GM21381 (cell line): ENCODE data around the gene EDC3.

Source experiments
- ATAC-seq: cut with Tn5 transposase; IDR thresholded peaks from one replicate; pipeline ENCODE4 v1.9.1; 2021; ENCODE audit warnings: mild to moderate bottlenecking, moderate library complexity; ENCODE audit not compliant: unreplicated experiment

Gene EDC3

DNA sequence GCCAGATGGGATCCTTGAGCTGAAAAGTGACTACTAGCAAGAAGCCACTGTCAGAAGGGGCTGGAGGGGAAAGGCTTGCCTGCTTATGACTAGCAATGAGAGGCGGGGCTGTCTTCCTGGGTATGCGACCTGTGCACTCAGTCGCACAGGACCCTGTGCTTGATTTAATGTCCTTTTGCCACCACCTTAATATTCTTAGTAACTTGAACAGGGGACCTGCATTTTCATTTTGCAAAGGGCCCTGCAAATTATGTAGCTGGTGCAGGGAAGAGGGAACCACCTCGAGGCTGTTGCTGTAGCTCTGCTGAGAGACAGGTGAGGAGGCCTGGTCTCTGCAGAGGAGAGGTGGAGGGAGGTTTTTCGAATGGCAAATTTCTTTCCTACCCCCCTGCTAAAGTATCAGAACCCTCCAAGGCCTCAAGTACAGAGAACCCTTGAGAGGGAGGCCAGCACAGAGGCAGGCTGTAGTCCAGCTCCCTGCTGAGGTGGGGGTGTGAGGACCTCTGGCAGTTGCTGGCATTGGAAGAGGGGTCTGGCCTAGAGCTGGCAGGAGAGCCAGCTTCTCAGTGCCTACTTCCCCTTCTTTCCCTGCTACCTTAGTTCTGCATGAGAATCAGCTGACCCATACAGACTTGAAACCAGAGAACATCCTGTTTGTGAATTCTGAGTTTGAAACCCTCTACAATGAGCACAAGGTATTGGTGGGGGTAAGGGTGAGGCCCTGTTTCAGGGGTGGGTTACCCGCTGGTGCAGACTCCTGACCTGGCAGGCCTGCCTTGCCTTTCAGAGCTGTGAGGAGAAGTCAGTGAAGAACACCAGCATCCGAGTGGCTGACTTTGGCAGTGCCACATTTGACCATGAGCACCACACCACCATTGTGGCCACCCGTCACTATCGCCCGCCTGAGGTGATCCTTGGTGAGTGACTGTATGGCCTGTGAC, 68.8 kb downstream of the EDC3 start:
- peak; percentile 44 for ATAC-seq

GRCh38 chr15:74626336-74626735, 69.5 kb downstream of the EDC3 start:
- no peak for ATAC-seq

GRCh38 chr15:74625693-74626092, 70.1 kb downstream of the EDC3 start:
- no peak for ATAC-seq

GRCh38 chr15:74624020-74624602, 71.7 kb downstream of the EDC3 start:
- no peak for ATAC-seq

GRCh38 chr15:74622758-74623157, 73.1 kb downstream of the EDC3 start:
- ATAC-seq, result no peak

DNA sequence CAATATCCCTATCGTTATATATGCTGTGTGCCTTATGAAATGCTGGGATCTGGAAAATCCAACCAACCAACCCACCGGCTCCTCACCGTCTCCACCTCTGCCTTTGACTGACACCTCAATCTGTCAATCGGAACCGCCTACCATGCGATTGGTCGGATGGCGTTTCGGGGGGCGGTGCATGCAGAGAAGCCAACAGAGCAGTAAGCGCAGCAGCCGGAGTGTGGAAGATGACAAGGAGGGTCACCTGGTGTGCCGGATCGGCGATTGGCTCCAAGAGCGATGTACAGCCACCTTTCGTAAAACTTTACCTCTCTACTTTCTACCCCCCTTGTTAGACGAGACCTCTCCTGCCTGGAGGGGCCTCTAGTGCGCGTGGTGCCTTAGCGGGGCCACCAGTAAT, 73.9 kb downstream of the EDC3 start:
- no peak for ATAC-seq

DNA sequence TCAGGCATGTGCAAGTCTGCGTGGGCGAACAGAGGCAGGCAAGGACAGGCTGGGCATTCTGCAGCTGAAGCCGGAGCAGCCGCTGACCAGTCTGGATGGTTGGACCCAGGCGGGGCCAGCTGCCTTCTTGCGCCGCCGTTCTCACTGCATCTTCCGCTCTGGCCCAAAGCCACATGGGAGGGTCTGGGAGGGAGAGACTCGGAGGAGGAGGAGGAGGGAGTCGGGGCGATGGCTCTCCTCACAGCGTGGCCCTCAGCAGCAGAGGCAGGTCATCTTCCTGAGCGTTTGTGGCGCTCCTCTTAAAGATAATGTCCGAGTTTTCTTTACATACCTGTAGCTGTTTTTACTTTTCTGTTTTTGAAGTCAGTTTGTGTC, 74.3 kb downstream of the EDC3 start:
- no peak for ATAC-seq

GRCh38 chr15:74620636-74621545, 74.9 kb downstream of the EDC3 start:
- ATAC-seq, result no peak

DNA sequence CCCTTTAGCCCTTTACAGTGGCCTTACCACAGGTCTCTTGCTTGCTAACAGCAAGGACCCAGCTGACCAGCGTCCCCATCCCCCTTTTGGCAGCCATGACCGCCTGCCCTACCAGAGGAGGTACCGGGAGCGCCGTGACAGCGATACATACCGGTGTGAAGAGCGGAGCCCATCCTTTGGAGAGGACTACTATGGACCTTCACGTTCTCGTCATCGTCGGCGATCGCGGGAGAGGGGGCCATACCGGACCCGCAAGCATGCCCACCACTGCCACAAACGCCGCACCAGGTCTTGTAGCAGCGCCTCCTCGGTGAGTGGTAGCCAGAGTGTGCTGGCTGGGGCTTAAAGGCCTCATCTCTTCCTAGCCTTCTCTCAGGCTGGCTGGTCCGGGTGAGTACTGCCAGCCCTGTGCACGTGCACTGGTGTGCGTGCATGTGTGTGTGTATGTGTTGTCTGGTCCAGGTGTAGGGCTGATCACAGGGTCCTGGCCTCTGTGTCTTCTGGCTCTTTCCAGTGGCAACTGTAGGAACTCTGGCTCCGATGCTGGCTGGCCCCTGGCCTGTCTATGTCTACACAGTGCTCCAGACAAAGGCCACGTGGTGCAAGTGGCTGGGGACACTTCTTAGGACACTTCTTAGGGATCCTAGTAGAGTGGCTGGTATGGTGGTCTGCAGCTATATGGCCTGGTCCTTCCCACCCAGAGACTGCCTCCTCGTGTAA, 75.7 kb downstream of the EDC3 start:
- no peak for ATAC-seq

DNA sequence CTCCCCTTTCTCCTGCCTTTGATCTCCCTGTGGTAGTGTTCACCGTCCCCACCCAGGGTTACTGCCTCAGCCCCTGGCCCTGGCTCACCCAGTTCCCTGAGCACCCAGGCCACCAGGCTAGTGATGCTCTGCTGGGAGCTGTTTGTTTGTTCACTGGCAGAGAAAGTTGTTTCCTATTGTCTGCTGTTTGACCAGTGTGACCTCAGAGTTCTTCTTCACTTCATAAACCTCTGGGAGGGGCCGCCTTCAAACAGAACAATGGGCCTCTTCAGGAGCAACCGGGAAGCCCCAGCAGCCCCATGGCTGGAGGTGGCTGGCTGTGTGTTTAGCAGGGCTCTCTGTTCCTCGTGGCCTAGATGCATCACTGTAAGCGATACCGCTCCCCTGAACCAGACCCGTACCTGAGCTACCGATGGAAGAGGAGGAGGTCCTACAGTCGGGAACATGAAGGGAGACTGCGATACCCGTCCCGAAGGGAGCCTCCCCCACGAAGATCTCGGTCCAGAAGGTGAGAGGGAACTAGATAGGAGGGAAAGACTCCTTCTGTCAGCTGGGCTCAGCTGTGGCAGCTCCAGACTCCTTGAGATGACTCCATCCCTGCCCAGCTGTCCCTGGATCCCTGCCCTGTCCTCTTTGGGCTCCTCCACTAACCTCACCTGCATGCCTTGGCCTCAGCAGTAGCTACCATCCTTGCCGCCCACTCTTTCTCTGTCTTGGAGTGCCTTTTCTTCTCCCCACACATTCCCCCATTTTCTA, 76.8 kb downstream of the EDC3 start:
- no peak for ATAC-seq

DNA sequence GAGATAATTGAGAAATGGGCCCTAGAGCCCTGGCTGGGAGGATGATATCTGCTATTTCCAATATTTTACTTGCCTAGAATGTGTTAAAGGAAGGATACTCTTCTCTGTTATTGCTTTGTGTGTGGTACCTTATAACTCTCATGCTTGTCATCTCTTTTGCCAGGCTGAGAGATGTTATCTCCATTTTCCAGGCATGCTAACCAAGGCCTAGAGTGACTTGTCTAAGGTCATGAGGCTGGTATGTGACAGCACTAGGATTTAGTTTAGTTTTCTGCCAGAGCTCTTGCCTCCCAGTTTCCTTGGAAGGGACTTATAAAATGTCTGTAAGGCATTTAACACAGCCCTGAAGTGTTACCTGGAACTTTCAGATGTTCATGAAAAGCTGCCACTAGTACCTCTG, 78.8 kb downstream of the EDC3 start:
- no peak for ATAC-seq

DNA sequence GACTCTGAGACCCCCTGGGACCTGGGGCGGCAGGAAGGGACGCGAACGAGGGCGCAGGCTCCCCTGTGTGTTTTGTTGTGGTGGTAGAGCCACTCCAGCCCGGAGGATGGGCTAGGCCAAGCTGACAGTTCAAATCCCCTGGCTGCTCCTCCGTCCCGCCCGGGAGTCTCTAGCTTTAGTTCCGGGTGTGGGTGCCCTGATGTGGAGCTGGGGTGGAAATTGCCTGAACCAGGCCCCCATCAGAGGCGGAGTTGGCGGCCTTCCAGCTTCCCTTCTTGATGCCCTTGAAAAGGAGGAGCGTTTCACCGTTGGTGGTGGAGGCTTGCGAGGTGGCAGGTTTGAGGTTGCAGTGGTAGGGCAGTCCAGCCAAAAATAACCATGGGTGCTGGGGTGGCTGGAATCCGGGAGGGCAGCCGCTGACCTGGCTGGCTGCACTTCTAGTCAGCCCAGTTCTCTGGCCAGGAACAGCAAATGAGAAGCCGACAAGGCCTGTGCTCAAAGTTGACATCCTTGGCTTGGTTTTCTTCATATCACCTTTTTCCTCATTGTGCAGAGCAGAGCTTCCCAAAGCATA, 79.4 kb downstream of the EDC3 start:
- no peak for ATAC-seq

GRCh38 chr15:74615508-74616365, 80.1 kb downstream of the EDC3 start, which contains the start of gene CLK3:
TSS of gene CLK3 (plus strand) at chr15:74615836. CDS start at chr15:74619197, 3,361 bp downstream.
- peak; percentile 76 for ATAC-seq

- peak; percentile 43 for ATAC-seq
Observed at GRCh38 chr15:74614744-74615507, 80.9 kb downstream of the EDC3 start.

DNA sequence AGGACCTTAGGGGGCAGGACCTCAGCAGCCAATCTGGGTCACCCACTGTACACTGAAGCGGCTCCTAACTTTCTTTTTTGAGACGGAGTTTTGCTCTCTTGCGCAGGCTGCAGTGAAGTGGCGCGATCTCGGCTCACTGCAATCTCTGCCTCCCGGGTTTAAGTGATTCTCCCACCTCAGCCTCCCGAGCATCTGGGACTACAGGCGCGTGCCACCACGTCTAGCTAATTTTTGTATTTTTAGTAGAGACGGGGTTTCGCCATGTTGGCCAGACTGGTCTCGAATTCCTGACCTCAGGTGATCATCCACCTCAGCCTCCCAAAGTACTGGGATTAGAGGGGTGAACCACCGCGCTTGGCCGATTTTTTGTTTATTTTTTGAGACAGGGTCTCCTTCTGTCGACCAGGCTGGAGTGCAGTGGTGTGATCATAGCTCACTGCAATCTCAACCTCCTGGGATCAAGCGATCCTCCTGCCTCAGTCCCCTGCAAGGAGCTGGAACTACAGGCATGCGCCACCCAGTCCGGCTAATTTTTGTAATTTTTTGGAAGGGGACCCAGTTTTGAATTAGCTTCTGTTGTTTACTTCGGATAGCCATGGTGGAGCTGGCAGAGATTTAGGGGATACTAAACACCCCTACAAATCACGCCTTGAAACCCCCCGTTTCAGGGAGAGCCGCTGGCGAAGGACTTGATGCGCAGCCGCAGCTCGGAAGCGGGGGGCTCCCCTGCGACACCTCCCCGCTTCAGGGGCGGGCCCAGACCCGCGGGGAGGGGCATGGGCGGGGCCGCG, 81.7 kb downstream of the EDC3 start:
- ATAC-seq, result no peak

- ATAC-seq, result no peak
Observed at GRCh38 chr15:74613089-74613952, 82.5 kb downstream of the EDC3 start.
